ENCODE data around the gene GOLPH3. TPM values are rescaled to one million over a fixed set of nuclear protein-coding genes. Genes with fewer than 3 reads are reported as not detected.

Gene GOLPH3
- total RNA-seq, 1 experiment from 2014 or later, result 69.2 TPM

DNA sequence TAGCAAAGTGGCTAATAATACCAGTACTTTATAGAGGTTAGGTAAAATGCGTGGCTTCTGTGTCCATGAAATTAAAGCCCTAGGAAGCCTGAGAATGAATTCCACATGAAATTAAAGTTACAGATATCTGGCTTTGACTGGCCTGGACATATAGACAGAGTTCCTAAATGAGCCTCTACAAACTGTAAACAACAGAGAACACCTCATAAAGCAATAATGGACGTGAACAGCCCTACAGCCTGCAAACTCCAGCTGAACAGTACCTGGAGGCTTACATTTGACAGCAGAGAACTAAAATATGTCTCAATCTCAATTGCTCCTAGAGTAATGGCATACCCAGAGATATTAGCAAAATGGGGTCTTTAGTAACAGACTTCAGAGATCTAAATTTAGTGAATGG lies 28.7 kb downstream of the GOLPH3 start:
- Histone ChIP-seq H3K27ac (ENCODE audit: low read depth, low read length) (no peak overlapping the region), H3K36me3 (ENCODE audit: control insufficient read depth in 1 of 2, insufficient read depth in 2 of 2, low read length in 2 of 2) (peaks cover 0 to 3% of the 10 kb centered on the region in 2 experiments; a peak in 1 of 4 replicates), H2AFZ (ENCODE audit: low read depth, low read length, poor library complexity, severe bottlenecking) (no peak overlapping the region), H3K4me3 (replicated peaks in 1 of 2; ENCODE audit: low read depth in 1 of 2, low read length in 2 of 2) (no peak overlapping the region), H3K27me3 (ENCODE audit: insufficient read depth, low read length) (no peaks in the 10 kb centered on the region), H3K9me3 (ENCODE audit: control insufficient read depth in 1 of 2, insufficient read depth in 1 of 2, low read depth in 1 of 2, low read length in 2 of 2) (no peaks in the 10 kb centered on the region), H3K79me2 (ENCODE audit: insufficient read depth, low read length) (peaks cover 81% of the 10 kb centered on the region), H4K20me1 (ENCODE audit: insufficient read depth) (peaks cover 36% of the 10 kb centered on the region; the same call in 1 of the 2 replicates), H3K9me2 (ENCODE audit: insufficient read depth) (no peaks in the 10 kb centered on the region), H3K9ac (ENCODE audit: low read length) (no peak overlapping the region), H3K4me2 (ENCODE audit: low read length) (no peak overlapping the region), H3K4me1 (ENCODE audit: control insufficient read depth in 1 of 2, insufficient read depth in 2 of 2, low read length in 2 of 2) (peaks cover 0 to 2% of the 10 kb centered on the region in 2 experiments; a peak in 1 of 4 replicates)
- POLR2A ChIA-PET, result no interaction called here
- DNase-seq (ENCODE audit: low read depth, low spot score) (no peak), ATAC-seq (no peak)
- no TSS peak for BruUV-seq (replicated peaks)
- TF ChIP-seq EGR1 (IDR thresholded peaks at IDR 0.05; ENCODE audit: low read depth) (no peak), TCF7L2 (IDR thresholded peaks at IDR 0.05; ENCODE audit: borderline replicate concordance, extremely low read depth, insufficient read depth, insufficient read length) (no peak), ZNF274 (IDR thresholded peaks at IDR 0.05; ENCODE audit: low read depth, low read length) (no peak), JUND (IDR thresholded peaks at IDR 0.05) (no peak), POLR2AphosphoS5 (IDR thresholded peaks at IDR 0.05; ENCODE audit: low read depth, low read length) (no peak)
- TF ChIP-seq, protein P1, sequence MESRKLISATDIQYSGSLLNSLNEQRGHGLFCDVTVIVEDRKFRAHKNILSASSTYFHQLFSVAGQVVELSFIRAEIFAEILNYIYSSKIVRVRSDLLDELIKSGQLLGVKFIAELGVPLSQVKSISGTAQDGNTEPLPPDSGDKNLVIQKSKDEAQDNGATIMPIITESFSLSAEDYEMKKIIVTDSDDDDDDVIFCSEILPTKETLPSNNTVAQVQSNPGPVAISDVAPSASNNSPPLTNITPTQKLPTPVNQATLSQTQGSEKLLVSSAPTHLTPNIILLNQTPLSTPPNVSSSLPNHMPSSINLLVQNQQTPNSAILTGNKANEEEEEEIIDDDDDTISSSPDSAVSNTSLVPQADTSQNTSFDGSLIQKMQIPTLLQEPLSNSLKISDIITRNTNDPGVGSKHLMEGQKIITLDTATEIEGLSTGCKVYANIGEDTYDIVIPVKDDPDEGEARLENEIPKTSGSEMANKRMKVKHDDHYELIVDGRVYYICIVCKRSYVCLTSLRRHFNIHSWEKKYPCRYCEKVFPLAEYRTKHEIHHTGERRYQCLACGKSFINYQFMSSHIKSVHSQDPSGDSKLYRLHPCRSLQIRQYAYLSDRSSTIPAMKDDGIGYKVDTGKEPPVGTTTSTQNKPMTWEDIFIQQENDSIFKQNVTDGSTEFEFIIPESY (IDR thresholded peaks at IDR 0.05; ENCODE audit: extremely low read depth, insufficient replicate concordance, low read length), result no peak
- TF ChIP-seq, protein P2, sequence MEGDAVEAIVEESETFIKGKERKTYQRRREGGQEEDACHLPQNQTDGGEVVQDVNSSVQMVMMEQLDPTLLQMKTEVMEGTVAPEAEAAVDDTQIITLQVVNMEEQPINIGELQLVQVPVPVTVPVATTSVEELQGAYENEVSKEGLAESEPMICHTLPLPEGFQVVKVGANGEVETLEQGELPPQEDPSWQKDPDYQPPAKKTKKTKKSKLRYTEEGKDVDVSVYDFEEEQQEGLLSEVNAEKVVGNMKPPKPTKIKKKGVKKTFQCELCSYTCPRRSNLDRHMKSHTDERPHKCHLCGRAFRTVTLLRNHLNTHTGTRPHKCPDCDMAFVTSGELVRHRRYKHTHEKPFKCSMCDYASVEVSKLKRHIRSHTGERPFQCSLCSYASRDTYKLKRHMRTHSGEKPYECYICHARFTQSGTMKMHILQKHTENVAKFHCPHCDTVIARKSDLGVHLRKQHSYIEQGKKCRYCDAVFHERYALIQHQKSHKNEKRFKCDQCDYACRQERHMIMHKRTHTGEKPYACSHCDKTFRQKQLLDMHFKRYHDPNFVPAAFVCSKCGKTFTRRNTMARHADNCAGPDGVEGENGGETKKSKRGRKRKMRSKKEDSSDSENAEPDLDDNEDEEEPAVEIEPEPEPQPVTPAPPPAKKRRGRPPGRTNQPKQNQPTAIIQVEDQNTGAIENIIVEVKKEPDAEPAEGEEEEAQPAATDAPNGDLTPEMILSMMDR (IDR thresholded peaks at IDR 0.05 in 2 of 3, conservative IDR thresholded peaks at IDR 0.05 in 1 of 3; ENCODE audit: borderline replicate concordance in 1 of 3, insufficient read depth in 1 of 3, low read depth in 2 of 3, low read length in 2 of 3), result no peak
- TF ChIP-seq, protein P3, sequence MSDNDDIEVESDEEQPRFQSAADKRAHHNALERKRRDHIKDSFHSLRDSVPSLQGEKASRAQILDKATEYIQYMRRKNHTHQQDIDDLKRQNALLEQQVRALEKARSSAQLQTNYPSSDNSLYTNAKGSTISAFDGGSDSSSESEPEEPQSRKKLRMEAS (IDR thresholded peaks at IDR 0.05), result no peak
- RAD21 ChIA-PET (ENCODE audit: low non-redundant PET in 1 of 2, low total read pairs in 2 of 2, uncharacterized antibody in 2 of 2, unreplicated experiment in 2 of 2), result no interaction called here
- CTCF ChIA-PET, result no interaction called here
- intact Hi-C loops (cut with micrococcal nuclease), result no loop called here

All from HCT116 (cell line).